ENCODE data around the gene PCYT2.
A peak's percentile ranks its signal among the peaks of the same experiment; 100 is the strongest.

GRCh38 chr17:81927653-81928543, 16.7 kb upstream of the PCYT2 start, which contains the start of gene MAFG:
- TF ChIP-seq EP300 (IDR thresholded peaks at IDR 0.05; ENCODE audit: borderline replicate concordance) (no peak), CEBPB (IDR thresholded peaks at IDR 0.05) (no peak), YY1 (IDR thresholded peaks at IDR 0.05; ENCODE audit: low read depth) (peak; percentile 15; the same call in 1 of the 2 replicates), TAF1 (IDR thresholded peaks at IDR 0.05; ENCODE audit: low read depth) (peak; percentile 46; the same call in 1 of the 2 replicates)

All from Ishikawa (cell line).